ENCODE results near the gene ABCB8. TPM values are rescaled to one million over a fixed set of nuclear protein-coding genes. Genes with fewer than 3 reads are reported as not detected.

Gene ABCB8
- total and polyA plus RNA-seq, 2 of the 8 experiments (the other 6 are each of a cell fraction or from before 2014, with no cell fraction given): 17.7 to 27.0 TPM

DNA sequence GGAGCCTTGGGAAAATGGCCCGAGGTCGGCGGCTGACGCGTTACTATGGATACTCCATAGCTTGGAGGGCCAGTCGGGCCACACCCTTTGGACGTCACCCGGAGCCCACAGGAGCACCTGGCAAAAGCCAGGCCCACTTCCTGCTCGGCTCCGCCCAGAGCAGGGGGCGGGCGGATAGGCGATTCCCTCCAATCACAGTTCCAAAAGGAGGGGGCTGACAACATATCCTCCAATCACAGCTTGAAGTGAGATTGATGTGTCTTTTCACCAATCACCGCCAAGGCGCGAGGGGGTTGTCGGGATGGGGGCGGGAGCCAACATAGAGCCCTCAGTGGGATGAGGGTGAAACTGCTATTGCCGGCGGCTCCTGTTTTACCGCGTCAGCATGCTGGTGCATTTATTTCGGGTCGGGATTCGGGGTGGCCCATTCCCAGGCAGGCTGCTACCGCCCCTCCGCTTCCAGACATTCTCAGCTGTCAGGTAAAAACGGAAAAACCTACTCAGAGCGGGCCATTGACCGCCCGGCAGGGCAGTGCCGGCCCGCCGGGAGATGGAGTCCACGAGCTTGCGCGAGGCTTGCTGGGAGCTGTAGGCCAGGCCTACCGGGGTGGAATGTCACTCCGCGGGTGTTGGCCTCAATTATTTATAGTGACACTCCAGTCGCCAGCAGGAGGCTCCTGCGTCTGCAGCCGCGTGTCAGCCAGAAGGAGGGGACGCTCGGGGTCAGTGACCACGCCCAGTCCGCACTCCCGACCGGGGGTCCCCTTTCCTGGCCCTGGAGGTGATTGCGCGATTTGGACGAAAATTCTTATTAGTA lies at the start of gene ABCB8 (continued):
- TF ChIP-seq SIN3A (conservative IDR thresholded peaks at IDR 0.05 in 1 of 2, IDR thresholded peaks at IDR 0.05 in 1 of 2; ENCODE audit: low read depth in 1 of 2, low read length in 2 of 2) (peak in 1 of 2 experiments; percentile 73; a peak in 2 of 4 replicates), HDAC6 (IDR thresholded peaks at IDR 0.05; ENCODE audit: low read depth, low read length) (no peak), SAP30 (IDR thresholded peaks at IDR 0.05; ENCODE audit: insufficient read depth, insufficient replicate concordance, low read length) (peak; percentile 10), SP2 (IDR thresholded peaks at IDR 0.05; ENCODE audit: low read length) (peak; percentile 93), SIX5 (IDR thresholded peaks at IDR 0.05; ENCODE audit: low read depth, low read length) (peak; percentile 64), RBBP5 (IDR thresholded peaks at IDR 0.05; ENCODE audit: borderline replicate concordance, low read depth, low read length) (peak; percentile 40; the same call in 1 of the 2 replicates), ASH2L (IDR thresholded peaks at IDR 0.05; ENCODE audit: low read length) (peak; percentile 32), CREB1 (IDR thresholded peaks at IDR 0.05) (peak; percentile 75)
- TF ChIP-seq, protein P1, sequence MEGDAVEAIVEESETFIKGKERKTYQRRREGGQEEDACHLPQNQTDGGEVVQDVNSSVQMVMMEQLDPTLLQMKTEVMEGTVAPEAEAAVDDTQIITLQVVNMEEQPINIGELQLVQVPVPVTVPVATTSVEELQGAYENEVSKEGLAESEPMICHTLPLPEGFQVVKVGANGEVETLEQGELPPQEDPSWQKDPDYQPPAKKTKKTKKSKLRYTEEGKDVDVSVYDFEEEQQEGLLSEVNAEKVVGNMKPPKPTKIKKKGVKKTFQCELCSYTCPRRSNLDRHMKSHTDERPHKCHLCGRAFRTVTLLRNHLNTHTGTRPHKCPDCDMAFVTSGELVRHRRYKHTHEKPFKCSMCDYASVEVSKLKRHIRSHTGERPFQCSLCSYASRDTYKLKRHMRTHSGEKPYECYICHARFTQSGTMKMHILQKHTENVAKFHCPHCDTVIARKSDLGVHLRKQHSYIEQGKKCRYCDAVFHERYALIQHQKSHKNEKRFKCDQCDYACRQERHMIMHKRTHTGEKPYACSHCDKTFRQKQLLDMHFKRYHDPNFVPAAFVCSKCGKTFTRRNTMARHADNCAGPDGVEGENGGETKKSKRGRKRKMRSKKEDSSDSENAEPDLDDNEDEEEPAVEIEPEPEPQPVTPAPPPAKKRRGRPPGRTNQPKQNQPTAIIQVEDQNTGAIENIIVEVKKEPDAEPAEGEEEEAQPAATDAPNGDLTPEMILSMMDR (IDR thresholded peaks at IDR 0.05; ENCODE audit: control extremely low read depth in 1 of 3, insufficient read depth in 1 of 3, low read depth in 1 of 3, low read length in 3 of 3): peak; percentile 23 to 43 (median 30)
- TF ChIP-seq, protein P2, sequence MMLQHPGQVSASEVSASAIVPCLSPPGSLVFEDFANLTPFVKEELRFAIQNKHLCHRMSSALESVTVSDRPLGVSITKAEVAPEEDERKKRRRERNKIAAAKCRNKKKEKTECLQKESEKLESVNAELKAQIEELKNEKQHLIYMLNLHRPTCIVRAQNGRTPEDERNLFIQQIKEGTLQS (IDR thresholded peaks at IDR 0.05; ENCODE audit: insufficient read depth, low read depth, low read length): no peak
- TF ChIP-seq, protein P3, sequence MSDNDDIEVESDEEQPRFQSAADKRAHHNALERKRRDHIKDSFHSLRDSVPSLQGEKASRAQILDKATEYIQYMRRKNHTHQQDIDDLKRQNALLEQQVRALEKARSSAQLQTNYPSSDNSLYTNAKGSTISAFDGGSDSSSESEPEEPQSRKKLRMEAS (IDR thresholded peaks at IDR 0.05): peak; percentile 83
